Measurements from ENCODE around the gene OSBP2.

The OSBP2 gene

DNA sequence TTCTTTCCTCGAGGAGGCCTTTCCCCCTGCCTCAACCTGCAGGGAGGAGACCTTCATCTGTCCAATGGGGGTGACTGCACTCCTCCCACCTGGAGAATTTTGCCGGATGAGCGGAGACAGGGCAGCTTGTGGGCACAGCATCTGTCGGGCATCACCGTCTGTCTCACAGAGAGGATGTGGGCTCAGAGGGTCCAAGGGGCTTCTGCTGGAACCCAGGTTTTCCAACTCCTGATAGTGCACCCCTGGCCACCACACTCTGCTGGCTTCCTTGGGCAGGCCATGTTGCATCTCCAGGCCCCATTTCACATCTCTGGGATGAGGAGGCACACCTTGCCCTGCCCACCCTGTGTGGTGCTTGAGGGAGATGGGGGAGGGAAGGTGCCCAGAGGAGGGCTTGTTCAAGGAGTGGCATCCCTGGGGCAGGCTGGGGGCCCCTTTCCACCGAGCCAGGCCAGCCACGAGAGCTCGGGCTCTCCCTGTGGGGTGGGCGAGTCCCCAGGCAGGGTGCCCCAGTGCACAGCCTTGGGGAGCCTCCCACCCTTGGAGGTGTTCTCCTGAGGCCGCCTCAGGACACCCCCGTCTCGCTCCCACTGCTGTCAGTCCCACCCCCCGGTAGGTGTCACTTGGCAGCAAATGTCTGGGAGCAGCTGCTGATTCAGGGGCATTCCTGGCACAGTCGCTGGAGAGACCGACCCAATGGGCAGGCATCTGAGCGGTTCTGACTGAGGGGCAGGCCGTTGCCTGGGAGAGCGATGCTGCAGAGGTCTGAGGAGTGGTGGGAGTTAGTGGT lies 189.7 kb downstream of the OSBP2 start:
- no peak for DNase-seq

DNA sequence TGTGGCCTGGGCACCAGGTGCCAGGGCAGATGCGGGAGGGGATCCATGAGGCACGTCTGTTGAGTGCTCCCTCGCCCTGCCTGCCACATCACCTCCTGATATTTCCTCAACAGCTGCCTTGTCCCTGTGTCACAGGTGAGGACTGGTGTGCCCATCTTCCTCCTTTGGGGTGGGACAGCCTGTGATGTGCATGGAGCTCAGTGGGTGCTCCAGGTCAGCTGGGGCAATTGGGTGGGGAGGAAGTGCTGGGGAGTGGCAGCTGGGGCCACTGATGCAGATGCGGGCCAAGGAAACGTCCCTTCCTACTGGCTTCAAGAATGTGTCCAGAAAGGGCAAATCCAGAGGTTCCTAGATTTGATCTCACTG lies 190.3 kb downstream of the OSBP2 start:
- no peak for DNase-seq

DNA sequence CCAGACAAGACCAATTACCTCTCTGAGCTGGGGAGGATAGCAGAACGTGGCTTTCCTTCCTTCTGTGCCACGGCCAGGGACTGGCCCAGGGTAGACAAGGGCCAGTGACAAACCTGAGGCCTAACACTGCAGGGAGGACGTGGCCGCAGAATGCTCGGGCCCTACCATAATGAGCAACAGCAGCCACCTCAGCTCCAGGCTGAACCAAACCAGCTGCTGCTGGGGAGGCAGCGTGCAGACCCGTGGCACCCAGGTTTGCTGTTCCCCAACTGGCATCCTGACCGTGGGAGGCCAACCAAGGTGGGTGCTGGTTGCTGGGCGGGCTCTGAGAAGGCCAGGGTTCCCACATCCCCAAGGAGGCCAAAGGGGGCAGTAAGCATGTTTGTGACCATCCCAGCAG lies 190.9 kb downstream of the OSBP2 start:
- no peak for DNase-seq

DNA sequence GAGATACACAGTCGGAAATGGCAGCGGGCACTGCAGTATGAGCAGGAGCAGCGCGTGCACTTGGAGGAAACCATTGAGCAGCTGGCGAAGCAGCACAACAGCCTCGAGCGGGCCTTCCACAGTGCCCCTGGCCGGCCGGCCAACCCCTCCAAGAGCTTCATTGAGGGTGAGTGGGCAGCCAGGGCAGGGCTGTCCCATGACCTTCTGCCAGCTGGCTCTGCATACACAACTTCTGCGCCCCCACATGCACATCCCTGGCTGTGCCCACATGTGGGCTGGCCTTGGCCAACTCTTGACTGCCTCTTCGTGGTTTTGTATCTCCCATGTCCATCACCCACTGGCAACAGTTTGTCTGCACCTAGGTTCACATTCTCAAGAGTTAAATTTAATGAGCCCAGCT lies 192.8 kb downstream of the OSBP2 start:
- no peak for DNase-seq

DNA sequence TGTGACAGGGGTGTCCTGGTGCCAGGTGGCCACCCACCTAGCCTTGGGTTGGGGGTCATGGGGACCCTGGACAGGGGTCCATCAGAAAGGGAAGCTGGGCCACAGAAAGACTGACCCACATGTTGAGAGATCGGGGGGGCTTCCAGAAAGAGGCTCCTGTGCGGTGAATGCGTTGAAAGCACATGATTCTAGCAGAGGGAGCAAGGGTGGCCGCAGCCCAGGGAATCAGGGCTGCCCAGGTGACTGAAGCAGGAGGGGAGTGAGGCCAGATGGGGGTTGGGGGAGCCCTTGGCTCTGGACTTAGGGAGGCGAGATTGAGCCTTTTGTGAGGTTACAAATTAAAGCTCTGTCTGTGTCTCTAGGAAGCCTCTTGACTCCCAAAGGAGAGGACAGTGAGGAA lies 193.2 kb downstream of the OSBP2 start:
- no peak for DNase-seq

DNA sequence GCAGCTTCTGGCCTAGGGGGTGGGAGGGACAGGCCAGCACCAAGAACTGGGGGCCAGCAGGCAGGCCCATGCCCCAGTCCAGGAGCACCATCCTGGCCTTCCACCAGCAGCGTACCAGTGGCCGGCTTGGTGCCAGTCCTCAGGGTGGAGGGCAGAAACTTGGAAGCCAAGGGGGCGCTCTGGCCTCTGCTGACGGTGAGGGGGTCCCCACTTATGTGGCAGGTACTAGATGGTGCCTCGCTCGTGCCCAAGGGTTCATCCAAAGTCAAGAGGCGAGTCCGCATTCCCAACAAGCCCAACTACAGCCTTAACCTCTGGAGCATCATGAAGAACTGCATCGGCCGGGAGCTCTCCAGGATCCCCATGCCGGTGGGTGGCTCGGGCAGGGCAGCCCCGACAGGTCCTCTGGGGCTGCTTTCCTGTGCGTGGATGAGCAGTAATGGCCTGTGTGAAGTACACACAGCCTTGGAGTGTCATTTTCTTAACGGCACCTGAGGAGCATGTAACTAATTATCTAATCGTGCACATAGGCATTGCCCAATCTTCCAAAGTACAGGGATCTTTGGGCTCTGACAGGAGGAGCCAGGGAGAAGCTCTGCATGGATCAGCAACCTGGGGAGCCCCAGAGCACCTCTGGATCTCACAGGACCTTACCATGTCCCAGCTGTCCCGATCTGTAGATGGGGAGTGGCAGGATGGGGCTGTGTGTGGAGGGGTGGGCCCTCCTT lies 194.8 kb downstream of the OSBP2 start:
- no peak for DNase-seq

DNA sequence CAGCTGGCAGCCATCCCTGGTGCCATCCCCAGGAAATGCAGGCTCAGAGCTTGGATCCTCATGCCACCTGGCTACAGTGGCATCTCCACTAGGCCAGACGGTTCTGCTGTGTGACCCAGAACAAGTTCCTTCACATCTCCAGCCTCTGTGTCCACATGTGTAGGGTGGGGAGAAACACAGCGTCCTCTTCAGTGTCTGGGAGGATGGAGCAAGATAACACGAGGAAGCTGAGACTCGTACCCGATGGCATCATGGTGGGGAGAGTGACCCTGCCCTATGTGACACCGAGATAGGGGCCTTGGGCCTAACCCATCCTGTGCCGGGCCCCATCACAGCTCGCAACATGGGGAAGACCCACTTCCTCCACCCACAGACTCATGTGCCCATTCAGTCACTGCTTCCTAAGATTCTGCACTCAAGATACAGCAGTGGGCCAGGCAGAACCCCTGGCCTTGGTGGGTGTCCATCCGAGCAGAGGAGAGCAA lies 195.4 kb downstream of the OSBP2 start:
- no peak for DNase-seq

DNA sequence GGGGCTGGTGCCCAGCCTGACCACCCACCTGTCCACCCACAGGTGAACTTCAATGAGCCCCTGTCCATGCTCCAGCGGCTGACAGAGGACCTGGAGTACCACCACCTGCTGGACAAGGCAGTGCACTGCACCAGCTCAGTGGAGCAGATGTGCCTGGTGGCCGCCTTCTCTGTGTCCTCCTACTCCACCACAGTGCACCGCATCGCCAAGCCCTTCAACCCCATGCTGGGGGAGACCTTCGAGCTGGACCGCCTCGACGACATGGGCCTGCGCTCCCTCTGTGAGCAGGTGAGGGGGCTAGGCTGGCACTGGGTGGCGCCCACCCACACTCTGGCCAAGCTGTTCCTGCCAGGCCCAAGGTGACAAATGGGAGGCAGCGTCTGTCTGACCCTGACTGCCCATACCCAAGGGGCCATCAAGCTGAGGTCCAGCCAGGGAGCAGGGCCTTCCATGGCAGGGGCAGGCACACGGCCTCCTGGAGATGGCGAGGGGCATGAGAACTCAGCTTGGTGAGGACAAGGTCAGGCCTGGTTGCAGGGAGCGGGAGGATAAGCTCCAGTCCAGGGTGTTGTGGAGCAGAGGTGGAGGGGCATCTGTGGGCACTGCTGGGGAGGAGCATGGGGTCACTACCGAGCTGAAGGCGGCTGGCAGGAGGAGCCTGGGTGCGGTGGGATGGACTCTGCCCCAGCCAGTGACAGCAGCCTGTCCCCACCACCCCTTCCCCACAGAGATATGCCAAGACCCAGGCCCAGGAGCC lies 196.2 kb downstream of the OSBP2 start:
- DNase-seq: no peak

DNA sequence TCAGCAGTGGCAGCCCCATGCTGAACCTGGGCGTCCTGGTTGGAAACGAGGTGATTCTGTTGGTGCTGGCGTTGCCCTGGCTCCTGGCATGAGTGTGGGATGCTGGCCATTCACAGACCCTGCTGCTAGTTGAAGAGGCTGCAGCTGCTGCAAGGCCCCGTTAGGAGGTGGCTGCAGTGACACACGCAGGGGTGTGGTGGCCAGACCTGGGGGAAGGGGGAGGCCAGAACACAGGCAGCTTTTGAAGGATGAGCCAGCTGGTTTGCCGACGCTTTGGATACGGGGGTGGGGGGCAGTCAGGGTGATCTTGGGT lies 196.7 kb downstream of the OSBP2 start:
- no peak for DNase-seq

DNA sequence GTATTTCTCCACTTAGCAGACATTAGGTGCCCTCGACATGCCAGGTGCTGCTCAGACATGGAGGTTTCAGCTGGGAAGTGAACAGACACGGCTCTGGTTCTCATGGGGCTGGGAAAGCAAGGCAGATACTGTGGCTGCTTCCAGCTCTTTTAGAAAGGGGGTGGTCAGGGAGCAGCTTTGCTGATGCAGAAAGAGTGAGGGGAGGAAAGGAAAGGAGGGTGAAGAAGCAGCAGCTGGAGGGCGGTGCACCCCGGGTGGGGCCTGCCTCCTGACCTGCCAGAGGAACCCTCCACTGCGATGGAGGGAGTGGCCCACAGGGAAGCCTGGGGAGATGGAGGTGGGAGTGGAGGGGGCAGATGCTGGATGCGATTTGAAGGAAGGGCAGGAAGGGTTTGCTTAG lies 197.1 kb downstream of the OSBP2 start:
- DNase-seq: no peak

DNA sequence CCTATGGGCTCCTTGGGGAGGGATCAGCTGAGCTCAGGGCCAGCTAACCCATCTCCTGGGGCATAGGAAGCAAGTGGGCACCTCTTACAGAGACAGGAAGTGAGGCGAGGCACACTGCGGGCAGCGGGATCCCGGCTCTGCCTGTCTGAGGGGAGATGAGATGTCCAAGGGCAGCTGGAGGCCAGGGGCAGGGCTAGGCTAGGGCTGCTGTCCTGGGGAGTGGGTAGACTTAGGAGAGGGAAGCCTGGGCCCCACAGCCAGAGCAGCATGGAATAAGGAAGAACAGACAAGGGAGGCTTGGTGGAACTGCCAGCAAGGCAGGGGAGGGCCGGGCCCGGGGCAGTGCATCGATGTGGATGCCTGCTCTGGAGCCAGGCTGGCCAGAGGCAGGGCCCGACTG lies 197.6 kb downstream of the OSBP2 start:
- DNase-seq: no peak

DNA sequence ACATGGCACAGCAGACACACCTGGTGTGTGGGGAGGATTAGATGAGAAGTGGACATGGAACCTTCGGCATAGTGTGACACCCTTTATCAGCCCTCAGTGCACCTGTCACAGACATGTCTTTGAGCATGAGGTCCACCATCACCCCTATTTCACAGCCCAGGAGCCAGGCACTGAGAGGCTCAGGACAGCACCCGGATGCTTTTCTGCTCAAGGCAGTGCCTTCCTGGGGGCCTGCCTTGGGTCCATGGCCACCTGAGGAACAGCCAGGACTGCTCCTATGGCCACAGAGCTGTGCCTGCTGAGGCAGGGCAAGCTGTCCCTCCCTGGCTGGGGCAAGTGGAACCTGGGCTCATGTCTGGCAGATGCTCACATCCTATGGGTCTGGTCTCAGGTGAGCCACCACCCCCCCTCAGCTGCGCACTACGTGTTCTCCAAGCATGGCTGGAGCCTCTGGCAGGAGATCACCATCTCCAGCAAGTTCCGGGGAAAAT lies 198.1 kb downstream of the OSBP2 start:
- no peak for DNase-seq

DNA sequence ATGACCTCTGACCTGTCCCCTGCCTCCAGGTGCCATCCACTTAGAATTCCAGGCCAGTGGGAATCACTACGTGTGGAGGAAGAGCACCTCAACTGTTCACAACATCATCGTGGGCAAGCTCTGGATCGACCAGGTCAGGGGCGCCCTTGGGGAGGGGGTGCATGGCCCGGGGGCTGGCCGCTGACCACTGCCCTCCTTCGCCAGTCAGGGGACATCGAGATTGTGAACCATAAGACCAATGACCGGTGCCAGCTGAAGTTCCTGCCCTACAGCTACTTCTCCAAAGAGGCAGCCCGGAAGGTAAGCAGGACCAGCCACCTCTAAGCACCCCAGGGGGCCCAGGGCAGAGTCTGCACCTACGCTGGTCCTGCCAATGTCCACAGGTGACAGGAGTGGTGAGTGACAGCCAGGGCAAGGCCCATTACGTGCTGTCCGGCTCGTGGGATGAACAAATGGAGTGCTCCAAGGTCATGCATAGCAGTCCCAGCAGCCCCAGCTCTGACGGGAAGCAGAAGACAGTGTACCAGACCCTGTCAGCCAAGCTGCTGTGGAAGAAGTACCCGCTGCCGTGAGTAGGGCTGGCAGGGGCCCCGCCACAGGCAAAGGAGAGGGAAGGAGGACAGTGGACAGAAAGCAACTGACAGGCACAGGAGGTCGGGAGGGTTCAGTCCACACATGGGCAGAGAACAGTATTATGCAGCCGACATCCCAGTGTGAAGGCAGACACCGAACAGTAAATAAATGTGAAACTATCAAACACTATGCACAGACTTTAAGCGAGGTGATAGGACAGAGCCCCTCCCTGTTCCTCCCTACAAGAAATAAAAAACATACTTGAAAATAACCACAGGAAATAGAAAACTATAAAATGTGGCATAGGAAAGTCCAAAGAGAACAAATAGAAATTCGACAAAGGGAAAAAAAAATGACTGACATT lies 199.0 kb downstream of the OSBP2 start:
- DNase-seq: no peak

DNA sequence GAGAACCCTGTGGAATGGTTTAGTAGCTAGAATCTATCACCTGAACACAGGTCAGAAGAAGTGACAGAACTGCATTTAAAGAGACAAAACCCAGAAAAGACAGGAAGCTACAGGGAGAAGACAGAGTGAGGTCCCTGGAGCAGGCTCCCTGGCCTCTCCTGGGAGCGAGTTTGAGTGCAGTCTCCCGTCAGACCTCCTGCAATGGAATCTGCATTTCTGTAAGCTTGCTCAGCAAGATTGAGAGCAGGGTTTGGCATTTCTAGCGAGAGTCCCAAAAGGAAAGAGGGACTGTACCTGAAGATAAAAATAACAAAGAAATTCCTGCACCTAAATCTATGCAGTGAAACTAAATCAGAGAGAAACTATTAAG lies 199.7 kb downstream of the OSBP2 start:
- DNase-seq: no peak

DNA sequence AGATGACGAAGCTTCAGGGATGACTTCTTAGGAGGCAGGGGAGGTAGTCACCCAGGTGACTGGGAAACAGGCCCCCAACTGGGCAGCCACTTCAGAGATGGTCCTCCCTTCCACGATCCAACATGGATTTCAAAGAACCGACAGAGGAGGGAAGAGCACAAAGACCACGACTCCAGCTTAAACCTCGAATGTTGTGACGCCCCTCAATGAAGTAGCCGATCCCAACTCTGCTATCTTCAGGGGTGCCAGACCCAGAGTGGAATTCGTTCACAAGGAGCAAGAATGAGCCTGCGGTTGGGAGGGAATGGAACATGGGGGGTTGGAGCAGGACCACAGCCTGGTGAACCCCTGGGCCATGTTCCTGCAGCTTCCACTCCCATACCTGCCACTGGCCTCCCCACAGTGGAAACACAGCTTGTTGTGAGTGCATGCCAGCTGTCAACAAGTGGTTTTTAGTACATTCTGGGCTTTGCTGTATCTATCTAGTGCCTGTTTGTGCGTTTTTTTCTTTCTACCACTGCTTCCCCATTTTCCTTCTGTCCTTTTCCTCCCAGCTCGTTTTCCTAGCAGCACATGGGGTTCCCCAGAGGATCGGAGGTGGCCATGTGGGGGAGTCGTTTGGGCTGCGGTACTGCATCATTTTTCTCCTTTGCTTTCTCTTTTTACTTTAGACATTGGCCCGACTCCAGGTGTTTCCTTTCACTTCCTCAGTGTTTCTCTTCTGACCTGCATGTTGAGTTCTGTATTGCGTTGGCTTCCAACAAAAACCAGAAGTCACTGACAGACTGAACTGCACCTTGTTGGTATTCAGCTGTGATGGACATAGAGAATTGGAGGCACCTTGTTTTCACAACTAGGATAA lies 208.1 kb downstream of the OSBP2 start:
- no peak for DNase-seq

DNA sequence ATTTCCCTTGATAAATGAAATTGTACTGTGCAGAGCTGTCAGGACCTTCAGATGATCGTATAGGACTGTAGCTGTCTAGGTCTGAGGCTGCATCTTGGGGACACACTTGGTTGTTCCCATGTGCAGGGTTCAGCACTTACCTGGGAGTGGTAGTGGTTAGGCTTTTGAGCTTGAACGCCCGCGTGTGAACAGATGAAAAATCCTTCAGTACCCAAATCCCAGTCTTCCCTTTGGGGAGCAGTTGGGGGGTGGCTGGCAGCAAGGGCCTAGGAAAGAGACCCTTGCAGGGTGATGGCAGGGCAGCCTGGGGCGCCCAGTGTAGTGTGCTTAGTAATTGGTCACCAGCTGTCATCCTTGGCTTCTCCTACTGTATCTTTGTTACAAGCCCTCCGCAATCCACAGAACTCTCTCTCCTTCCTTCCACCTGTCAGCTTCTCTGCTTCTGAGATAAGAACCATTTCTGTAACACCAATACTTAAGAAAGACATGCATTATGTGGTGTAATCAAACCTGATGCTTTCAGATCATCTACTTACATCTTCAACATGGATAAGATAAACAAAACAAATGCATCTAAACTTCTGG lies 209.3 kb downstream of the OSBP2 start:
- no peak for DNase-seq

DNA sequence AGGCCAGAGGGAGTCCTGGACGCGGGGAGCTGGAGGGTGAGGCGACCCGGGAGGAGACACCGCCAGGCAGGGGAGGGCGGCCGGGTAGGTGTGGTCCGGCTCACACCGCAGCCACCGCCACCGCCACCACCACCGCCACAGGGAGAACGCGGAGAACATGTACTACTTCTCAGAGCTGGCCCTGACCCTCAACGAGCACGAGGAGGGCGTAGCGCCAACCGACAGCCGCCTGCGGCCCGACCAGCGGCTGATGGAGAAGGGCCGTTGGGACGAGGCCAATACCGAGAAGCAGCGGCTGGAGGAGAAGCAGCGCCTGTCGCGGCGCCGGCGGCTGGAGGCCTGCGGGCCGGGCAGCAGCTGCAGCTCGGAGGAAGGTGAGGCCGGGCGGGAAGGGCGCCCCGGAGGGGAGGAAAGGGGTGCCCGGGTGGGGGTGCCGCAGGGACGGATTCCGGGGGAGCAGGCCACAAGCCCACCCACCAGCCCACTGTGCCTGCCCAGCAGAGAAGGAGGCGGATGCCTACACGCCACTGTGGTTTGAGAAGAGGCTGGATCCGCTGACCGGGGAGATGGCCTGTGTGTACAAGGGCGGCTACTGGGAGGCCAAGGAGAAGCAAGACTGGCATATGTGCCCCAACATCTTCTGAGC lies 211.1 kb downstream of the OSBP2 start:
- DNase-seq: no peak

DNA sequence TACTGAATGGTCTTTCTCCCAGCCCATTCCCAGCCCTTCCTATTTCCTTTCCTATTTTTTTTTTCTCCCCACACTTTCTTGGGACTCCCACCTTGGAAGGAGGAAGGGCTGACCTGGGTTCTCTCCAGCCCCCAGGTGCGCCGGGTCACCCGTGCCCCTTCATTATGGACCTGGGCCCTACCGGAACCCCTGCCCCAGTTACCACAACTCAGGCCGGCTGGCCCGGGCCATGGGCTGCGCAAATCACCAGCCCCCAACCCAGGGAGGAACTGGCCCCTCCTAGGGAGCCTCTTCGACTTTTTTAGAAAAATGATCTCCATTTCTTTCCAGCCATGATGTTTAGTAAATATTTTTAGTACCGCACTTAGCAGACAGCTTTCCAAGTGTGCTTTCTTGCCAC lies 211.7 kb downstream of the OSBP2 start:
- no peak for DNase-seq

DNA sequence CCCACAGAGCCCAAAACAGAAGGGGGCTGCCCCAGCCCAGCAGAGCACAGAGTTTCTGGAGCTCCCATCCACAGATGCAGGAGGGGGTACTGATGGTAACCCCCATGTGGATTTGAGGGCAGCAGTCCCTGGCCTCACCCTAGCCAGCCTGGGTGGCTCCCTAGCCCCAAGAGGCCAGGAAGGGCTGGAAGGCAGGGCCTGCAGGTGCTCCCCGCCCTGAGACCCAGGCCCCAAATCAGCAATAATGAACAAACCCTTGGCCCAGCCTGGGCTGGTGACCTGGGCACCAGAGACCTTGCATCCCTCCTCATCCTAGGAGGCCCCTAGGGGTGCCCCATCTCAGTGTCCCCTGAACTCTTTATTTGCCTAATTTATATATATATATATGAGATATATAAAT lies 212.3 kb downstream of the OSBP2 start:
- no peak for DNase-seq

DNA sequence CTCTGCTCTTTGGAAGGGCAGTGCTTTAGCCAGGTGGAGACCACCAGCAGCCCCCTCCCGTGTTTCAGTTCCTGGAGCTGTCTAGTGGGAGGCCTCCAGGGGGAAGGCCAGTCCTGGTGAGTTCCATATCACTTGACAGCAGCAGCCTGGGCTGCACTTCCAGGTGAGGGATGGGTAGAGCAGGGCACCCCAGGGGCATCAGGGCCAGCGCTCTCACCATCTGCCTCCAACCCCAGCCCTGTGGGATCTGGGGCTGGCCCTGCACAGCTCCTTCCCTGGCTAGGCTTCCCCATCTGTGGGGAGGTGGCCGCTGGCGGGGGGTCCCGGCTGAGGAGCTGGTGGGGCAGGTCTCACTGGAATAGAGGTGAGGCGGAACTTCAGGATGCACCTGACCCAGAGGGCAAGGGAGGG lies 213.4 kb downstream of the OSBP2 start:
- DNase-seq: no peak

DNA sequence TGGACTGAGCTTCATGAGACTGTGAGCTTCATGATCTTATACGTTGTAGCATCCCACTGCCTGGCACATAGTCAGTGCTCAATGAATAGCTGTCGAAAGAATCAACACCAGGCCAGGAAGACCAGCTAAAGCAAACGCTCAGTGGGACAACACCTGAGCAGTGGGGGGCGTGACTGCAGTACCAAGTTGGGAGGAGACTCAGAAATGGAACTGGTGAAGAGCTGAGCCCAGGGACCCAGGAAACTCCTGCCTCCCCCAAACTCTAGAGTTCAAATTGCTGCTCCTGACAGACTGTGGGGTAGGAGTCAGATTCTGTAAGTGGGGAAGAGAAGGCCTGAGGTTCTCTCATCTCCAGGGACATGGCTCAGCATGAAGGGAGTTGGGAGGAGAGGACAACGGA lies 214.6 kb downstream of the OSBP2 start:
- DNase-seq: no peak

Data from activated gamma-delta T cell treated with Interleukin-2 at 50 U/mL for 16 hours (primary cell).